Esophagus muscularis mucosa (tissue), 4 donors: ENCODE data around the gene RAD51AP2. TPM values are rescaled to one million over a fixed set of nuclear protein-coding genes. Genes with fewer than 3 reads are reported as not detected.

ENCODE experiments used
- DNase-seq: peaks from one replicate; pipeline ENCODE4 v3.0.0-alpha.2; 2017; ENCODE audit errors: extremely low spot score
- H3K27ac ChIP-seq, 4 donors: fragments of 200-600 bp; sonication (generic); replicated peaks in 1 of 4; 1 replicate in 3 of 4; 2 replicates in 1 of 4; pipeline ENCODE4 v1.5.1; 2016 to 2019; ENCODE audit warnings: mild to moderate bottlenecking in 1 of 4
- H3K27me3 ChIP-seq, 4 donors: fragments of 200-600 bp; sonication (generic); one replicate each; pipeline versions ENCODE4 v1.5.1 to v1.6.0; 2016 to 2019
- H3K36me3 ChIP-seq, 4 donors: fragments of 200-600 bp; sonication (generic); one replicate each; pipeline ENCODE4 v1.5.1; 2016 to 2019
- H3K4me1 ChIP-seq, 4 donors: fragments of 200-600 bp; sonication (generic); one replicate each; pipeline ENCODE4 v1.5.1; 2016 to 2019
- H3K4me3 ChIP-seq, 4 donors: fragments of 200-600 bp; sonication (generic); 1 replicate in 2 of 4; 2 replicates in 2 of 4; pipeline ENCODE4 v1.5.1; 2016 to 2019; ENCODE audit warnings: mild to moderate bottlenecking in 4 of 4, moderate library complexity in 1 of 4
- H3K9me3 ChIP-seq, 4 donors: fragments of 200-600 bp; sonication (generic); 1 replicate in 3 of 4; 2 replicates in 1 of 4; pipeline ENCODE4 v1.5.1; 2016 to 2019
- EP300 ChIP-seq: sonication (generic); formaldehyde crosslinking; IDR thresholded peaks from one replicate; pipeline ENCODE4 v1.6.1; 2017; ENCODE audit warnings: antibody characterized with exemption
- POLR2A ChIP-seq: fragments of 450-650 bp; IDR thresholded peaks from one replicate; pipeline ENCODE4 v1.6.1; 2017; ENCODE audit warnings: antibody characterized with exemption, moderate library complexity, mild to moderate bottlenecking, low read depth
- POLR2AphosphoS5 ChIP-seq, 2 donors: sonication (generic); formaldehyde crosslinking; IDR thresholded peaks; one replicate each; pipeline ENCODE4 v1.6.1; 2017; ENCODE audit warnings: antibody characterized with exemption in 2 of 2
- WGBS: methylation state at CpG from one replicate; pipeline ENCODE4 v1.1.5; 2018; 5-methylcytosine and 5-hydroxymethylcytosine counted together
- intact Hi-C: fragments of 100-400 bp; cut with DNase I; formaldehyde crosslinking; loops from one replicate; pipeline ENCODE4 v1.15.1; 2023
- total RNA-seq, 4 donors: library from RNA; depleted of rRNA; stranded (reverse); fragments of >200 nt; gene quantifications; one replicate each; pipeline versions ENCODE4 v1.1.0 to v1.2.1, GENCODE V29; 2016
- TF ChIP-seq, protein P1 (sequence below), 3 experiments: fragments of 200-600 bp in 2 of 3; fragments of 450-650 bp in 1 of 3; sonication (generic) in 2 of 3; IDR thresholded peaks; one replicate each; pipeline ENCODE4 v1.5.1; 2017 to 2019; ENCODE audit warnings: antibody characterized with exemption in 3 of 3, mild to moderate bottlenecking in 2 of 3, moderate library complexity in 1 of 3

Gene RAD51AP2
- total RNA-seq, 4 donors from 2014 or later, result not detected

- no peak overlapping the region for H3K4me3 ChIP-seq
- 31% methylated on average over 2 of the region's 2 CpGs for WGBS
- peaks cover 0 to 4% (median 0%) of the 10 kb centered on the region in 4 donors for H3K4me1 ChIP-seq
- no peak for DNase-seq
- no peaks in the 10 kb centered on the region for H3K27me3 ChIP-seq
- intact Hi-C loops, result loop anchor here (10.0 kb wide), 1 partner anchor 198 kb away; no protein-coding TSS in a partner anchor
- no peak overlapping the region for H3K27ac ChIP-seq
- no peak for TF ChIP-seq POLR2A
- TF ChIP-seq, protein P1, sequence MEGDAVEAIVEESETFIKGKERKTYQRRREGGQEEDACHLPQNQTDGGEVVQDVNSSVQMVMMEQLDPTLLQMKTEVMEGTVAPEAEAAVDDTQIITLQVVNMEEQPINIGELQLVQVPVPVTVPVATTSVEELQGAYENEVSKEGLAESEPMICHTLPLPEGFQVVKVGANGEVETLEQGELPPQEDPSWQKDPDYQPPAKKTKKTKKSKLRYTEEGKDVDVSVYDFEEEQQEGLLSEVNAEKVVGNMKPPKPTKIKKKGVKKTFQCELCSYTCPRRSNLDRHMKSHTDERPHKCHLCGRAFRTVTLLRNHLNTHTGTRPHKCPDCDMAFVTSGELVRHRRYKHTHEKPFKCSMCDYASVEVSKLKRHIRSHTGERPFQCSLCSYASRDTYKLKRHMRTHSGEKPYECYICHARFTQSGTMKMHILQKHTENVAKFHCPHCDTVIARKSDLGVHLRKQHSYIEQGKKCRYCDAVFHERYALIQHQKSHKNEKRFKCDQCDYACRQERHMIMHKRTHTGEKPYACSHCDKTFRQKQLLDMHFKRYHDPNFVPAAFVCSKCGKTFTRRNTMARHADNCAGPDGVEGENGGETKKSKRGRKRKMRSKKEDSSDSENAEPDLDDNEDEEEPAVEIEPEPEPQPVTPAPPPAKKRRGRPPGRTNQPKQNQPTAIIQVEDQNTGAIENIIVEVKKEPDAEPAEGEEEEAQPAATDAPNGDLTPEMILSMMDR (IDR thresholded peaks at IDR 0.05), result no peak
- no peak for TF ChIP-seq POLR2AphosphoS5 (IDR thresholded peaks at IDR 0.05)
- no peak for TF ChIP-seq EP300
- no peaks in the 10 kb centered on the region for H3K9me3 ChIP-seq
- no peaks in the 10 kb centered on the region for H3K36me3 ChIP-seq
Observed at GRCh38 chr2:17476830-17477229, 41.4 kb downstream of the RAD51AP2 start.

DNA sequence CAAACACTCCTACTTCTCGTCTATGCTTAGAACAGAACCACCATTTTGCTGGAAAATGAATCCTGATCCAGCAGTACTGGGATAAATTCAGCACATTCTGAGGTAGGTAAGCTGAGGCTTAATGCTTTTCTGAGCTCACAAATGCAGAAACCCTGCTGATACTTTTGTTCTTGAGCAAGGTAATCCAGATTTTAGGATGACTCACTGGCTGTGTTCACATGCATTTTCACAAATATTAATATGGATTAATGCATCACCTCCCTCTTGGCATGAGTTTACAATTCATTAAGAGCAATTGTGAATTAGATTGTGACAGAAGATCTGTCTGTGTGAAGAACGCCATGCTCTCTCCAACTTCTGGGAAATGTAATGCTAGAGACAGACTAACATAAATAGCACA lies 42.2 kb downstream of the RAD51AP2 start:
- Histone ChIP-seq H3K9me3 (peaks cover 0 to 4% (median 0%) of the 10 kb centered on the region in 4 donors), H3K27me3 (no peaks in the 10 kb centered on the region), H3K4me3 (no peak overlapping the region), H3K27ac (no peak overlapping the region), H3K4me1 (peaks cover 0 to 4% (median 0%) of the 10 kb centered on the region in 4 donors), H3K36me3 (no peaks in the 10 kb centered on the region)
- 38% methylated on average over 2 of the region's 2 CpGs for WGBS
- DNase-seq, result no peak
- TF ChIP-seq, protein P1 (IDR thresholded peaks at IDR 0.05), result no peak
- TF ChIP-seq EP300, result no peak
- TF ChIP-seq POLR2A, result no peak
- TF ChIP-seq POLR2AphosphoS5 (IDR thresholded peaks at IDR 0.05), result no peak
- intact Hi-C loops, result loop anchor here (10.0 kb wide), 1 partner anchor 199 kb away; no protein-coding TSS in a partner anchor

- WGBS, result 81% methylated on average over 1 of the region's 1 CpG
- intact Hi-C loops, result loop anchor here (10.0 kb wide), 1 partner anchor 200 kb away; no protein-coding TSS in a partner anchor
Observed at GRCh38 chr2:17475286-17475685, 43.0 kb downstream of the RAD51AP2 start.

DNA sequence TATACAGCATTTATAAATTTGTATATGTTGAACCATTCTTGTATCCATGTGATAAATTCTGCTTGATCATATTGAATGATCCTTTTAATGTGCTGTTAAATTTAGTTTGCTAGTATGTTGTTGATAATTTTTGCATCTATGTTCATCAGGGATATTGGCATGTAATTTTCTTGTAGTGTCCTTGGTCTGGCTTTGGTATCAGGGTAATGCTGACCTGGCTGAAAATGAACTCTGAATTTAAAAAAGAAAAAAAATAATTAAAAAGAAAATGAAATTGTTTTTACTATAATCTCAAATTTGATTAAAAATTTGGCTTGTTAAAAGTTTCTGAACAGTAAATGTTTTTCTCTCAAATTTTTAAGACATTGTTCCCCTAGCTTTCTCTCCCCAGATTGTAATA lies 46.3 kb downstream of the RAD51AP2 start:
- no peak overlapping the region for H3K27ac ChIP-seq
- peaks cover 0 to 25% (median 13%) of the 10 kb centered on the region in 4 donors for H3K9me3 ChIP-seq
- DNase-seq, result no peak
- intact Hi-C loops, result loop anchor here (10.0 kb wide), 1 partner anchor 203 kb away; no protein-coding TSS in a partner anchor
- H3K4me1 ChIP-seq, result no peaks in the 10 kb centered on the region
- TF ChIP-seq POLR2A, result no peak
- no peak for TF ChIP-seq POLR2AphosphoS5 (IDR thresholded peaks at IDR 0.05)
- TF ChIP-seq EP300, result no peak
- TF ChIP-seq, protein P1 (IDR thresholded peaks at IDR 0.05), result no peak
- H3K36me3 ChIP-seq, result no peaks in the 10 kb centered on the region
- H3K4me3 ChIP-seq, result no peak overlapping the region
- no peaks in the 10 kb centered on the region for H3K27me3 ChIP-seq

More at GRCh38 chr2:17475286-17475685, 43.0 kb downstream of the RAD51AP2 start:
- H3K9me3 ChIP-seq, result peaks cover 0 to 11% (median 4%) of the 10 kb centered on the region in 4 donors
- H3K4me3 ChIP-seq, result no peak overlapping the region
- no peaks in the 10 kb centered on the region for H3K27me3 ChIP-seq
- H3K27ac ChIP-seq, result no peak overlapping the region
- peaks cover 0 to 4% (median 0%) of the 10 kb centered on the region in 4 donors for H3K4me1 ChIP-seq
- TF ChIP-seq POLR2AphosphoS5 (IDR thresholded peaks at IDR 0.05), result no peak
- TF ChIP-seq, protein P1 (IDR thresholded peaks at IDR 0.05), result no peak
- no peak for DNase-seq
- no peaks in the 10 kb centered on the region for H3K36me3 ChIP-seq
